ENCODE results near the gene TMEM131. TPM values are rescaled to one million over a fixed set of nuclear protein-coding genes. Genes with fewer than 3 reads are reported as not detected.

TMEM131 gene
- total RNA-seq, 1 donor from 2014 or later: 36.4 TPM

DNA sequence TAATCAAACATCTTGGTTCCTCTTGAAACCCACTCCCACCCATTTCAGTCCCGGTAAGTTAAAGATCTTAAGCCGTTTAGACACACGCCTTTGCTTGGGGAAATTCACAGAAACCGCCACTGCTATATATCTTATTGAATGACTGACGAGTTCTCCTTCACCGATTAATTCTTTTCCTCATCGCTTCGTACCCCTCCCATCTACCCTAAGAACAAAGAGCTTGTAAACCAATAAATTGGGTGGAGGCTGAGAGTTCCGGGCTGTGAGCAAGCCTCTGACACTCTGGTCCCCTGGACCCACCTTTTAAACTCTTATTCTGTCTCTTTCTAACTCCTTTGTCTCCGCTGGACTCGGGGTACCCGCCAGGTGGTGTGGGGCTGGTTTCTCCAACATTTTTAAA lies 30.6 kb downstream of the TMEM131 start:
- H3K27ac Mint-ChIP-seq (ENCODE audit: unreplicated experiment): no peak overlapping the region

DNA sequence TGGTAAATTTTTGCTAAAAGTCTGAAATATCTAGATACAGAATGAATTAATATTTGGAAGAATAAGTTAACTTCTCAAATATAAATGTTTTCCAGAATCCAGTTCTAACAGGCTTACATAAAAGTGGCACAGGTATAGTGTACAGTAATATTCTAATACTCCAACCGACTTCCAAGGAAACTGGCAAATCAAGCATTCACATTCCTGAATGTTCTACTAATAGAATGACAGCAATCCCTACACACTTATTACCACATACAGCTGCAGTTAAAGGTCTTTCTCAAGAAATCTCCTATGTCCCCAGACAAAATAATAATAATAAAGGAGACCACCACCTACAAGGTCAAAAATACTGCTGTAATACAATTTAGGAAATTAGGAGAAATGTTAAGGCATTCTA lies 31.9 kb downstream of the TMEM131 start:
- TF ChIP-seq, protein P1, sequence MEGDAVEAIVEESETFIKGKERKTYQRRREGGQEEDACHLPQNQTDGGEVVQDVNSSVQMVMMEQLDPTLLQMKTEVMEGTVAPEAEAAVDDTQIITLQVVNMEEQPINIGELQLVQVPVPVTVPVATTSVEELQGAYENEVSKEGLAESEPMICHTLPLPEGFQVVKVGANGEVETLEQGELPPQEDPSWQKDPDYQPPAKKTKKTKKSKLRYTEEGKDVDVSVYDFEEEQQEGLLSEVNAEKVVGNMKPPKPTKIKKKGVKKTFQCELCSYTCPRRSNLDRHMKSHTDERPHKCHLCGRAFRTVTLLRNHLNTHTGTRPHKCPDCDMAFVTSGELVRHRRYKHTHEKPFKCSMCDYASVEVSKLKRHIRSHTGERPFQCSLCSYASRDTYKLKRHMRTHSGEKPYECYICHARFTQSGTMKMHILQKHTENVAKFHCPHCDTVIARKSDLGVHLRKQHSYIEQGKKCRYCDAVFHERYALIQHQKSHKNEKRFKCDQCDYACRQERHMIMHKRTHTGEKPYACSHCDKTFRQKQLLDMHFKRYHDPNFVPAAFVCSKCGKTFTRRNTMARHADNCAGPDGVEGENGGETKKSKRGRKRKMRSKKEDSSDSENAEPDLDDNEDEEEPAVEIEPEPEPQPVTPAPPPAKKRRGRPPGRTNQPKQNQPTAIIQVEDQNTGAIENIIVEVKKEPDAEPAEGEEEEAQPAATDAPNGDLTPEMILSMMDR (IDR thresholded peaks at IDR 0.05): no peak
- Mint-ChIP-seq H3K27me3 (ENCODE audit: unreplicated experiment) (no peaks in the 10 kb centered on the region), H3K4me3 (ENCODE audit: unreplicated experiment) (no peak overlapping the region)

More for the DNA sequence above, 30.6 kb downstream of the TMEM131 start:
- TF ChIP-seq, protein P1 (IDR thresholded peaks at IDR 0.05): no peak
- no peaks in the 10 kb centered on the region for H3K36me3 Mint-ChIP-seq (ENCODE audit: unreplicated experiment)
- H3K27me3 Mint-ChIP-seq (ENCODE audit: unreplicated experiment): no peaks in the 10 kb centered on the region
- no peak for DNase-seq (ENCODE audit: extremely low spot score, unreplicated experiment)
- no peaks in the 10 kb centered on the region for H3K9me3 Mint-ChIP-seq (ENCODE audit: unreplicated experiment)
- H3K4me3 Mint-ChIP-seq (ENCODE audit: unreplicated experiment): no peak overlapping the region
- peaks cover 24% of the 10 kb centered on the region for H3K4me1 Mint-ChIP-seq (ENCODE audit: unreplicated experiment)

DNA sequence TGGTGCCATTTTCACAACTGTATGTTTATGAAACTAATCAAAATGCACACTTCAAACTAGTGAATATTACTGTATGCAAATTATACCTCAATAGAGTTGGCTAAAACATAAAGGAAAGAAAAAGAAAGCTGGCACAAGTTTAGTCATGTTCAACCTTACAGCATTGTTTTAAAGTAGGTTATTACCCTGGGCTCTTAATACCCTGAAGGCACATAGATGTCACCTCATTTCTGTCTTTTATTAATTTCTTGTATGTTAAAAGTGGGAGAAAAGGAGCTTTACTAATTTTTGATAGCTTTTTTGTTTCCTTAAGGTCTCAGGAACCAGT lies 32.7 kb downstream of the TMEM131 start:
- Mint-ChIP-seq H3K4me1 (ENCODE audit: unreplicated experiment) (peaks cover 25% of the 10 kb centered on the region), H3K27me3 (ENCODE audit: unreplicated experiment) (no peaks in the 10 kb centered on the region), H3K9me3 (ENCODE audit: unreplicated experiment) (no peaks in the 10 kb centered on the region), H3K36me3 (ENCODE audit: unreplicated experiment) (no peaks in the 10 kb centered on the region), H3K4me3 (ENCODE audit: unreplicated experiment) (no peak overlapping the region), H3K27ac (ENCODE audit: unreplicated experiment) (no peak overlapping the region)
- TF ChIP-seq, protein P1 (IDR thresholded peaks at IDR 0.05): no peak
- no peak for DNase-seq (ENCODE audit: extremely low spot score, unreplicated experiment)

More for the DNA sequence above, 31.9 kb downstream of the TMEM131 start:
- Mint-ChIP-seq H3K27ac (ENCODE audit: unreplicated experiment) (no peak overlapping the region), H3K4me1 (ENCODE audit: unreplicated experiment) (peaks cover 25% of the 10 kb centered on the region), H3K36me3 (ENCODE audit: unreplicated experiment) (no peaks in the 10 kb centered on the region), H3K9me3 (ENCODE audit: unreplicated experiment) (no peaks in the 10 kb centered on the region)
- DNase-seq (ENCODE audit: extremely low spot score, unreplicated experiment): no peak

DNA sequence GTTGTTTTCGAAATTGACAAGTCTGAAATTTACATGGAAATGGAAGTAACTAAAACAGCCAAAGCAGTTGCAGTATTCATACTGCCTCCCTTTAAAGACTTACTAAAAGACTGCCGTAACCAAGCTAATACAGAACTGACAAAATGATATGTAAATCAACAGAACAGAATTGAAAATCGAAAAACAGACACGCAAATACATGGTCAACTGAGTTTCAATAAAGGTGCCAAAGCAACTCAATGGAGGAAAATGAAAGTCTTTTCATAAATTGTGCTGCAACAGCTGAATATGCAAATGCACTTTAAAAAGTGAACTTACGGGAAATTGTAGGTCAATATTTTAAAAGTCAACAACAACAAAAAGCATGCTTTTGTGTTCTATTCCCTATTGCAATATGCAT lies 34.2 kb downstream of the TMEM131 start:
- Mint-ChIP-seq H3K9me3 (ENCODE audit: unreplicated experiment) (no peaks in the 10 kb centered on the region), H3K4me1 (ENCODE audit: unreplicated experiment) (peaks cover 25% of the 10 kb centered on the region), H3K4me3 (ENCODE audit: unreplicated experiment) (no peak overlapping the region), H3K27me3 (ENCODE audit: unreplicated experiment) (no peaks in the 10 kb centered on the region), H3K36me3 (ENCODE audit: unreplicated experiment) (no peaks in the 10 kb centered on the region), H3K27ac (ENCODE audit: unreplicated experiment) (no peak overlapping the region)
- DNase-seq (ENCODE audit: extremely low spot score, unreplicated experiment): no peak
- TF ChIP-seq, protein P1 (IDR thresholded peaks at IDR 0.05): no peak

DNA sequence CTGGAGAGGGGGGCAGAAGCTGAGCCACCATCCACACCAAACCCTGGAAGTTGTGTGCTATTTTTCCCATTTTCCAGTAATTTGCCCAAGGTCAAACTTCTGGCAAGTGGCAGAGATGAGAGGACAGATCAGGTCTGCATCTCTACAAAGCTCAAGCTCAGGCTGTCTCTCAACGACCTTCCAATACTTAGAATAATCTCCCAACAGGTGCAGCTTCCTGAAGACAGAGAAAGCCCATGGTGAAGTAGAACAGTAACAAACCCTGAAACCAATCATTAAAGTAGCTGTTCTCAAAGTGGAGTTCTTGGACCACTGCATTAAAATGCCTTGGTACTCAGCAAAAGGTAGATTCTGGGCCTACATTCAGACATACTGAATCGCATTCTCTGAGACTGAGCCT lies 37.6 kb downstream of the TMEM131 start:
- Mint-ChIP-seq H3K27ac (ENCODE audit: unreplicated experiment) (no peak overlapping the region), H3K36me3 (ENCODE audit: unreplicated experiment) (no peaks in the 10 kb centered on the region), H3K4me1 (ENCODE audit: unreplicated experiment) (peaks cover 17% of the 10 kb centered on the region), H3K9me3 (ENCODE audit: unreplicated experiment) (no peaks in the 10 kb centered on the region), H3K4me3 (ENCODE audit: unreplicated experiment) (no peak overlapping the region), H3K27me3 (ENCODE audit: unreplicated experiment) (no peaks in the 10 kb centered on the region)
- TF ChIP-seq, protein P1 (IDR thresholded peaks at IDR 0.05): no peak
- DNase-seq (ENCODE audit: extremely low spot score, unreplicated experiment): no peak

All from osteocyte (in vitro differentiated cells).